LHCN-M2 (cell line): ENCODE data around the gene BRDT. TPM values are rescaled to one million over a fixed set of nuclear protein-coding genes. Genes with fewer than 3 reads are reported as not detected.
A peak's percentile ranks its signal among the peaks of the same experiment; 100 is the strongest.
"Not testable (repeated sequence)": the region's sequence is repeated elsewhere in the genome, so short reads cannot be mapped to it uniquely, and the experiment has no call there.

Experiments
- DNase-seq: peaks from one replicate; pipeline ENCODE4 v3.0.0-alpha.2; 2012; ENCODE audit warnings: low read depth
- total RNA-seq: library from RNA; depleted of rRNA; stranded (reverse); fragments of >200 nt; gene quantifications from 2 replicates; pipeline ENCODE4 v1.2.3, GENCODE V29; 2014

Gene BRDT
- total RNA-seq, 1 experiment from 2014 or later: not detected

GRCh38 chr1:91981996-91982609 lies 32.9 kb downstream of the BRDT start:
- DNase-seq: no peak

GRCh38 chr1:91993256-91993655 lies 44.1 kb downstream of the BRDT start:
- no peak for DNase-seq

GRCh38 chr1:91997607-91998195 lies 48.5 kb downstream of the BRDT start:
- DNase-seq: peak; percentile 46

- DNase-seq: no peak
These were observed 54.9 kb downstream of the BRDT start for GRCh38 chr1:92004129-92004528.

- DNase-seq: no peak
These were observed 64.7 kb downstream of the BRDT start for GRCh38 chr1:92013923-92014322.

- no peak for DNase-seq
These were observed 67.6 kb downstream of the BRDT start for GRCh38 chr1:92016720-92017316.

GRCh38 chr1:92017656-92018055 lies 68.5 kb downstream of the BRDT start:
- no peak for DNase-seq

- DNase-seq: not testable (repeated sequence)
These were observed 76.8 kb downstream of the BRDT start for GRCh38 chr1:92026042-92026441.

GRCh38 chr1:92026806-92027205 lies 77.6 kb downstream of the BRDT start:
- no peak for DNase-seq

GRCh38 chr1:92029241-92029922 lies 80.2 kb downstream of the BRDT start:
- DNase-seq: no peak

GRCh38 chr1:92030656-92031107 lies 81.5 kb downstream of the BRDT start:
- DNase-seq: no peak

- DNase-seq: no peak
These were observed 82.3 kb downstream of the BRDT start for GRCh38 chr1:92031281-92032110.

- no peak for DNase-seq
These were observed 88.2 kb downstream of the BRDT start for GRCh38 chr1:92037400-92037799.

- DNase-seq: no peak
These were observed 89.6 kb downstream of the BRDT start for GRCh38 chr1:92038695-92039346.

GRCh38 chr1:92040971-92041370 lies 91.8 kb downstream of the BRDT start:
- DNase-seq: no peak

GRCh38 chr1:92043621-92044020 lies 94.4 kb downstream of the BRDT start:
- DNase-seq: no peak

- no peak for DNase-seq
These were observed 96.7 kb downstream of the BRDT start for GRCh38 chr1:92045766-92046495.

- DNase-seq: no peak
These were observed 102.7 kb downstream of the BRDT start for GRCh38 chr1:92051948-92052347.
